Kidney capillary endothelial cell (primary cell): ENCODE measurements around the gene LBX1.
"Not testable (repeated sequence)": the region's sequence is repeated elsewhere in the genome, so short reads cannot be mapped to it uniquely, and the experiment has no call there.

Experiments used
- DNase-seq: peaks from one replicate; pipeline ENCODE4 v3.0.0-alpha.2; 2018; ENCODE audit warnings: low spot score

LBX1 gene

GRCh38 chr10:101202667-101203066 lies 26.6 kb downstream of the LBX1 start:
- not testable (repeated sequence) for DNase-seq

DNA sequence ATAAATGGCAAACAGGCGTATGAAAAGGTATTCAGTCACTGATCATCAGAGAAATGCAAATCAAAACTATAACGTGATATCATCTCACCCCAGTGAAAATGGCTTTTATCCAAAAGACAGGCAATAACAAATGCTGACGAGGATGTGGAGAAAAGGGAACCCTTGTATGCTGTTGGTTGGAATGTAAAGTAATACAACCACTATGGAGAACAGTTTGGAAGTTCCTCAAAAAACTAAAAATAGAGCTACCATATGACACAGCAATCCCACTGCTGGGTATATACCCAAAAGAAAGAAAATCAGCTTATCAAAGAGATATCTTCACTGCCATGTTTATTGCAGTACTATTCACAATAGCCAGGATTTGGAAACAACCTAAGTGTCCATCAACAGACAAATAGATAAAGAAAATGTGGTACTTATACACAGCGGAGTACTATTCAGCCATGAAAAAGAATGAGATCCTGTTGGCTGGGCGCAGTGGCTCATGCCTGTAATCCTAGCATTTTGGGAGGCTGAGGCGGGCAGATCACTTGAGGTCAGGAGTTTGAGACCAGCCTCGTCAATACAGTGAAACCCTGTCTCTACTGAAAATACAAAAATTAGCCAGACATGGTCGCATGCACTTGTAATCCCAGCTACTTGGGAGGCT lies 30.8 kb downstream of the LBX1 start:
- DNase-seq, result not testable (repeated sequence)

DNA sequence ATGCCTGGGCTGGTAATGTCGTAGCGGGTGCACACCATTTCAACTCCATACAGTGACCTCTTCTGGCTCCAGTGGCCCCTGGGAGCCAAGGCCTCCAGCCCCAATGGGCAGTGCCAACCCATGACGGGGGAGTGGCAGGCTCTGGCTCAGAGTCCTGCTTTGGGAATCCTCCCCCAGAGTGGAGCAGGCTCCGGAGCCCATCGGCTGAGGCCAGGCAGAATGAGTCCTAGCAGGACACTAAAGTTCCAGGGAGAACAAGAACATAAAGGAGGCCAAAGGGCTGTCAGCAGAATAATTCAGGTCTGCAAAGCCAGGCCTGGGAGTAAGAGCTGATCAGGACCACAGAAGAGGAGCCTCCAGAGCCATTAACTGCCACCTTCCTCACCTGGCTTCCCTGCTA lies 33.3 kb downstream of the LBX1 start:
- DNase-seq, result no peak

DNA sequence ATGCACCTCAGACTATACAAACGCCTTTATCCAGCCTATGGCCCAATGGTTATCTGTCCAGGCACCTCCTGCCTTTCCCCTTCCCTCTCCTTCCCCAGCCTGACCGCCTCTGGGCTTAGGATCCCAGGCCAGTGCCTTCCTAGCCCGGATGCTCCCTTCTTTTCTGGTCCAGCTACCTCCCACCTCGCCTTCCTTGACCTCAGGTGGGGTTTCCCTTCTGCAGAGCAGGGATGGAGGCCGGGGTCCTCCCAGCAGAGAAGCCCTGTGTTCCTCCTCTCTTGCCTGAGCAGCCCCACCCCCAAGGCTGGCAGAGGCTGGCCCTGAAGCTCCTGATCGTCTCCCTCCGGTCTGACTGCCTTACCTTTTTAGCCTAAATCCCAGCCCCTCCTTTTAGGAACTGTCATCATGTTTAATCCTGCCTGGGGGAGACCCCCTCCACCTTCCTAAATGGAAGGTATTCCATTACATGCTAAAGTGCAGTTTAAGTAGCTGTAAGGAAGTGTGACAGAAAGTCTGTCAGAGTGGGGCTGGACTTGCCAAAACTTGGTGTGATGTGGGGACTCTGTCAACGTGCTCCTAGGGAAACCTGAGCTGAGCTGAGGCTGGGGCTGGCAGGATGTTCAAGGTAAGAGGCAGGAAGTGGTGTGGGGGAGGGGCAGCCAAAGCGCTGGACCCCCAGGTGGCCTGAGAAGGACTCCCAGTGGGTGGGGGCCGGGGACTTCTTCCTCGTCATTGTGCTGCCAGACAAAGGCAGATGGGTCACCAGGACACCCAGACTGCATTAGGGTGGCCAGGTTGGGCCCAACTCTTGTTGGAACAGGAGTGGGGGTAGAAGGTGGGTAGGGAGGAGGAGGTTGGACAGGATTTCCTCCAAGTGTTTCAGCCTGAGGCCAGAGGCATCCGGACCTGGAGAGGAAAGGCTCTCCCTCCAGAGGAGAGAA lies 39.5 kb downstream of the LBX1 start:
- DNase-seq, result no peak

DNA sequence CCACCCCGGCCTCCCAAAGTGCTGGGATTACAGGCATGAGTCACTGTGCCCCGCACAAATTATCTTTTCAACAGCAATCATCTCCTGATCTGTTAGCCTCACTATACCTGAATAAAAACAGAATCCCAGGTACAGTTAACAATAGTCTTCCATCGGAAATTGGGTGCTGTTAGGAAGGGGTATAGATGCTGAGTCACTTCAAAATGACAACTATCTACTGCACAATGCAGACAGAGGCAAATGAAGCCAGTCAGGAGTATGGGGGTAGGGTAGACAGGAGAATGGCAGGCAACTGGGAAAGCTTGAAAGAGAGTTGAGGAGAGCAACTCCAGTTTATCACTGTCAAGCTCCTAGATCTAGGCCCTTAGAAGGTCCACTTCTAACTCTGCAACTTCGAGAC lies 40.3 kb downstream of the LBX1 start:
- no peak for DNase-seq

- DNase-seq, result no peak
Observed at GRCh38 chr10:101183458-101184183, 45.6 kb downstream of the LBX1 start.

DNA sequence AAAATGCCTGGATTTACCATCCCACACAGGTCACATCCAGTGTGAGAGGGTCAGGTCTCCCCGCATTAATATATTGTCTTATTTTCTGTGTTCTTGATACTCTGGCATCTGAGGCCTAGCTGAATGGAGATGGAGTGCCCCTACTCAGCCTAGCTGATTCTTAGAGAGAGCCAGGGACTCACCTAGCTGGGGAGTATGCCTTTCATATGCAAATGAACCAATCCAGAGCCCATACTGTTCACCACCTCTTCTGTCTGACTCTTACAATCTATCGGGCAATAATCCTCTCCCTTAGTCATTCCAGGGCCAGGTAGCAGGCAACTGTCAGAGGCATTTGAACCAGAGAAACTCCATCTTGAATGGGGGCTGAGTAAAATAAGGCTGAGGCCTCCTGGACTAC lies 46.3 kb downstream of the LBX1 start:
- DNase-seq, result no peak
